ENCODE measurements around the gene COL27A1. TPM values are rescaled to one million over a fixed set of nuclear protein-coding genes. Genes with fewer than 3 reads are reported as not detected.

The COL27A1 gene
- total and polyA plus RNA-seq, 4 donors = 1.9 to 59.4 (median 45.6) TPM

GRCh38 chr9:114311571-114312512 is 156.5 kb downstream of the COL27A1 start:
- Histone ChIP-seq H3K9me3 (ENCODE audit: control insufficient read depth, low read length) (no peaks in the 10 kb centered on the region), H3K27ac (ENCODE audit: low read depth in 1 of 2, low read length in 2 of 2) (no peak overlapping the region), H3K27me3 (ENCODE audit: control insufficient read depth in 1 of 2, insufficient read depth in 2 of 2, low read length in 1 of 2) (no peaks in the 10 kb centered on the region), H3K4me1 (ENCODE audit: control insufficient read depth in 1 of 2, insufficient read depth in 2 of 2, low read length in 2 of 2) (no peaks in the 10 kb centered on the region), H3K4me3 (ENCODE audit: low read length in 2 of 2) (no peak overlapping the region), H3K36me3 (ENCODE audit: control insufficient read depth in 1 of 2, insufficient read depth in 2 of 2, low read length in 1 of 2) (peaks cover 0 to 2% of the 10 kb centered on the region in 2 donors)
- DNase-seq (peak in 1 of 2 donors; percentile 59), ATAC-seq (ENCODE audit: low FRiP score) (no peak)
- intact Hi-C loops (cut with DNase I) = no loop called here
- 93% methylated on average over 28 of the region's 28 CpGs for WGBS, 2 donors

GRCh38 chr9:114312513-114312875 is 157.2 kb downstream of the COL27A1 start:
- H3K27me3 ChIP-seq (ENCODE audit: control insufficient read depth in 1 of 2, insufficient read depth in 2 of 2, low read length in 1 of 2) = no peaks in the 10 kb centered on the region
- no peaks in the 10 kb centered on the region for H3K36me3 ChIP-seq (ENCODE audit: control insufficient read depth in 1 of 2, insufficient read depth in 2 of 2, low read length in 1 of 2)
- 77 to 81% methylated on average over 8 of the region's 8 CpGs for WGBS, 2 donors
- intact Hi-C loops (cut with DNase I) = no loop called here
- H3K27ac ChIP-seq (ENCODE audit: low read depth in 1 of 2, low read length in 2 of 2) = no peak overlapping the region
- H3K4me3 ChIP-seq (ENCODE audit: low read length in 2 of 2) = no peak overlapping the region
- H3K9me3 ChIP-seq (ENCODE audit: control insufficient read depth, low read length) = no peaks in the 10 kb centered on the region
- no peaks in the 10 kb centered on the region for H3K4me1 ChIP-seq (ENCODE audit: control insufficient read depth in 1 of 2, insufficient read depth in 2 of 2, low read length in 2 of 2)
- DNase-seq (peak in 1 of 2 donors; percentile 28), ATAC-seq (ENCODE audit: low FRiP score) (no peak)

GRCh38 chr9:114313186-114313585 is 157.8 kb downstream of the COL27A1 start:
- no peaks in the 10 kb centered on the region for H3K9me3 ChIP-seq (ENCODE audit: control insufficient read depth, low read length)
- H3K4me1 ChIP-seq (ENCODE audit: control insufficient read depth in 1 of 2, insufficient read depth in 2 of 2, low read length in 2 of 2) = no peaks in the 10 kb centered on the region
- H3K4me3 ChIP-seq (ENCODE audit: low read length in 2 of 2) = no peak overlapping the region
- no peak overlapping the region for H3K27ac ChIP-seq (ENCODE audit: low read depth in 1 of 2, low read length in 2 of 2)
- 73 to 79% methylated on average over 8 of the region's 8 CpGs for WGBS, 2 donors
- no peaks in the 10 kb centered on the region for H3K36me3 ChIP-seq (ENCODE audit: control insufficient read depth in 1 of 2, insufficient read depth in 2 of 2, low read length in 1 of 2)
- DNase-seq = peak in 1 of 2 donors; percentile 27
- ATAC-seq (ENCODE audit: low FRiP score) = no peak
- H3K27me3 ChIP-seq (ENCODE audit: control insufficient read depth in 1 of 2, insufficient read depth in 2 of 2, low read length in 1 of 2) = no peaks in the 10 kb centered on the region
- intact Hi-C loops (cut with DNase I) = no loop called here

DNA sequence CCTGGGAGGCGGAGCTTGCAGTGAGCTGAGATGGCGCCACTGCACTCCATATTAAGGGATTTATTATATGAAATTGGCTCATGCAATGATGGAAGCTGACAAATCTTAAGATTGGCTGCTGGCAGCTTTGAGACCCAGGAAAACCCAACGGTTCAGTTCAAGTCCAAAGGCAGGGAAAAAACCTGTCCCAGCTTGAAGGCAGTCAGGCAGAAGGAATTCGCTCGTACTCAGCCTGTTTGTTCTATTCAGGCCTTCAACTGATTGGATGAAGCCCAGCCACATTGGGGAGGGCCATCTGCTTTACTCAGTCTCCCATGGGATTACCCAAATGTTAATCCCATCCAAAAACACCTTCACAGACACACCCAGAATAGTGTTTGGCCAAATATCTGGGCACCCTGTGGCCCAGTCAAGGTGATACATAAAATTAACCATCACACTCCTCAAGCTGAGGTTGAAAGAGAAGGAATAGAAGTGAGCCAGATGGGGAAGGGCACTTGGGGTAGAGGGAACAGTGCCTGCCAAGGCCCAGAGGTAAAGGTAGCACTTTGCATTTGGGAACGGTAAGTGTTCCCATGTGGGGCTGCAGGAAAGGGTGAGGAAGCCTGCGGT is 159.0 kb downstream of the COL27A1 start:
- ATAC-seq (ENCODE audit: low FRiP score) = no peak
- intact Hi-C loops (cut with DNase I) = no loop called here
- Histone ChIP-seq H3K9me3 (ENCODE audit: control insufficient read depth, low read length) (no peaks in the 10 kb centered on the region), H3K4me3 (ENCODE audit: low read length in 2 of 2) (no peak overlapping the region), H3K27me3 (ENCODE audit: control insufficient read depth in 1 of 2, insufficient read depth in 2 of 2, low read length in 1 of 2) (no peaks in the 10 kb centered on the region), H3K4me1 (ENCODE audit: control insufficient read depth in 1 of 2, insufficient read depth in 2 of 2, low read length in 2 of 2) (no peaks in the 10 kb centered on the region), H3K27ac (ENCODE audit: low read depth in 1 of 2, low read length in 2 of 2) (no peak overlapping the region), H3K36me3 (ENCODE audit: control insufficient read depth in 1 of 2, insufficient read depth in 2 of 2, low read length in 1 of 2) (no peaks in the 10 kb centered on the region)
- WGBS, 2 donors = 59 to 63% methylated on average over 7 of the region's 7 CpGs
- DNase-seq = no peak

- H3K4me1 ChIP-seq (ENCODE audit: control insufficient read depth in 1 of 2, insufficient read depth in 2 of 2, low read length in 2 of 2) = no peaks in the 10 kb centered on the region
- peak; percentile 63 to 70 for DNase-seq
- H3K27ac ChIP-seq (ENCODE audit: low read depth in 1 of 2, low read length in 2 of 2) = no peak overlapping the region
- ATAC-seq (ENCODE audit: low FRiP score) = peak; percentile 34
- intact Hi-C loops (cut with DNase I) = no loop called here
- no peaks in the 10 kb centered on the region for H3K27me3 ChIP-seq (ENCODE audit: control insufficient read depth in 1 of 2, insufficient read depth in 2 of 2, low read length in 1 of 2)
- H3K9me3 ChIP-seq (ENCODE audit: control insufficient read depth, low read length) = no peaks in the 10 kb centered on the region
- no peak overlapping the region for H3K4me3 ChIP-seq (ENCODE audit: low read length in 2 of 2)
- 46 to 55% methylated on average over 8 of the region's 8 CpGs for WGBS, 2 donors
- H3K36me3 ChIP-seq (ENCODE audit: control insufficient read depth in 1 of 2, insufficient read depth in 2 of 2, low read length in 1 of 2) = no peaks in the 10 kb centered on the region
These were observed 159.8 kb downstream of the COL27A1 start for GRCh38 chr9:114314881-114315722.

DNA sequence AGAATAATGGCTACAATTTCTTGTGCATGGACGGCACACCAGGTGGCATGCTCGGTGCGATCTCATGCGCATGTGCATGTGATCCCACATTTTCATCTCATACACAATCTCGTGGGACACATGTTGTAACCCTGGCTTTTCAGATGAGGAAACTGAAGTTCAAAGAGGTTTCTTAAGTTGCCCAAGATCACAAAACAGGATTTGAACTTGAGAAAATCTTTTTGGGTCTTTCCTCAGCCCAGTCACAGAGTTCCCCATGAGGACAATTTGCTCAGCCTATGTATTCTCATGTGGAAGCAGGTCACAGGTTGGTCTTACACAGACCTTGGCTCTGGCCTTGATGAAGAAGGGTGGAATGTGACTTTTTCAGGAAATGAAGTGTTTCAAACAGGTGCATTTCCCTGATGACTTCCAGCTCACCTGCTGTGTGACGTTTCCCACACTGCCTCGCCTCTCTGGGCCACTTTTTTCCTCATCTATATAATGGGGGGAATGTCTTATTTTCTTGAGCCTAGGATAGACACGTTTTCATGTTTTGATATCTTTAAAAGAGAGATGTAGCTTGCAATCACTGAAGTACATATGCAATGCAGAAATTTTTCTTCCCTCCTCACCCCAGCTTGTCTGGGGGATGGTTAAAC is 160.5 kb downstream of the COL27A1 start:
- Histone ChIP-seq H3K27me3 (ENCODE audit: control insufficient read depth in 1 of 2, insufficient read depth in 2 of 2, low read length in 1 of 2) (no peaks in the 10 kb centered on the region), H3K9me3 (ENCODE audit: control insufficient read depth, low read length) (no peaks in the 10 kb centered on the region), H3K4me3 (ENCODE audit: low read length in 2 of 2) (no peak overlapping the region), H3K27ac (ENCODE audit: low read depth in 1 of 2, low read length in 2 of 2) (no peak overlapping the region), H3K4me1 (ENCODE audit: control insufficient read depth in 1 of 2, insufficient read depth in 2 of 2, low read length in 2 of 2) (no peaks in the 10 kb centered on the region), H3K36me3 (ENCODE audit: control insufficient read depth in 1 of 2, insufficient read depth in 2 of 2, low read length in 1 of 2) (no peaks in the 10 kb centered on the region)
- 76 to 78% methylated on average over 8 of the region's 8 CpGs for WGBS, 2 donors
- intact Hi-C loops (cut with DNase I) = no loop called here
- ATAC-seq (ENCODE audit: low FRiP score) = no peak
- DNase-seq = peak in 1 of 2 donors; percentile 5

DNA sequence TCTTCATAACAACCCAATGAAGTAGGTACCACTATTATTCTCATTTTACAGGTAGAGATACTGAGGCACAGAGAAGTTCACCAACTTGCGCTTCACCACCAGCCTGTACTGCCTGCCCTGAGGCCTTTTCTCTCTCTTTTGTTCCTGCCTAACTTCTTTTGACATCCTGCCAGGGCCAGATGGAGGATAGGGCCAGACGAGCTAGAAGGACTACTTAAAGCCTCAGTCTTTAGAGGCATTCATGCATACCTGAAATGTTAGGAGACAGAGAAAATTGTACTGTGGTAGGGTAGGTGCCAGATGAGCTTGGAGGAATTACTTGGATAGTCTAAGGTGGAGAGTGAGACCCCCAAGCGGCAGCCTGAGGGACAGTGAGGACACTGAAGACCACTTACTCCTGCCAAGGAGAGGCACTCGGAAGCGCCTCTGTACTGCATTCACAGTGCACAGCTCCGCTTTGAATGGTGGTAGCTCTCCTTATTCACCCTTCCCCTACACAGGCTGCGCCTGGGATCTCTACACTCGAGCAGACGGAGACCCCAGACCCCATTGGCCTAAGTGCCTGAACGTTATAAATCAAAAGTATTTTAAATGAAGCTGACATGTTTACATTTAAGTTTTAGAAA is 161.4 kb downstream of the COL27A1 start:
- intact Hi-C loops (cut with DNase I) = no loop called here
- Histone ChIP-seq H3K27ac (ENCODE audit: low read depth in 1 of 2, low read length in 2 of 2) (no peak overlapping the region), H3K4me1 (ENCODE audit: control insufficient read depth in 1 of 2, insufficient read depth in 2 of 2, low read length in 2 of 2) (no peaks in the 10 kb centered on the region), H3K27me3 (ENCODE audit: control insufficient read depth in 1 of 2, insufficient read depth in 2 of 2, low read length in 1 of 2) (no peaks in the 10 kb centered on the region), H3K36me3 (ENCODE audit: control insufficient read depth in 1 of 2, insufficient read depth in 2 of 2, low read length in 1 of 2) (no peaks in the 10 kb centered on the region), H3K4me3 (ENCODE audit: low read length in 2 of 2) (no peak overlapping the region), H3K9me3 (ENCODE audit: control insufficient read depth, low read length) (no peaks in the 10 kb centered on the region)
- 68% methylated on average over 10 of the region's 10 CpGs for WGBS, 2 donors
- ATAC-seq (ENCODE audit: low FRiP score) (no peak), DNase-seq (peak in 1 of 2 donors; percentile 63)
